Calu3 (cell line): ENCODE results near the gene RAP1GAP2. TPM values are rescaled to one million over a fixed set of nuclear protein-coding genes. Genes with fewer than 3 reads are reported as not detected.

Experiments used
- BruUV-seq: library from RNA; stranded (reverse); fragments of 400-500 nt; replicated peaks from 2 replicates; lab custom pipeline; 2021; lab: Mats Ljungman, UMichigan
- CTCF ChIA-PET: fragments of 300-600 bp; sonication (Branson Sonifier 250); formaldehyde crosslinking; loops from one replicate; lab custom pipeline; 2022; ENCODE audit warnings: antibody characterized with exemption; lab: Charles Lee
- DNase-seq: peaks from one replicate; pipeline ENCODE4 v3.0.0; 2022
- H3K27ac Mint-ChIP-seq: one replicate; pipeline ENCODE4 v1.8.0; 2022; ENCODE audit warnings: mixed read lengths; ENCODE audit not compliant: unreplicated experiment
- H3K27me3 Mint-ChIP-seq: one replicate; pipeline ENCODE4 v1.8.0; 2022; ENCODE audit warnings: mixed read lengths; ENCODE audit not compliant: unreplicated experiment
- H3K36me3 Mint-ChIP-seq: one replicate; pipeline ENCODE4 v1.8.0; 2022; ENCODE audit warnings: mild to moderate bottlenecking, moderate library complexity, mixed read lengths; ENCODE audit not compliant: insufficient read depth, unreplicated experiment
- H3K4me1 Mint-ChIP-seq: one replicate; pipeline ENCODE4 v1.8.0; 2022; ENCODE audit warnings: mild to moderate bottlenecking, low read depth, mixed read lengths; ENCODE audit not compliant: unreplicated experiment
- H3K4me3 Mint-ChIP-seq: one replicate; pipeline ENCODE4 v1.8.0; 2022; ENCODE audit warnings: mild to moderate bottlenecking, low read depth, moderate library complexity, mixed read lengths; ENCODE audit not compliant: unreplicated experiment
- H3K9me3 Mint-ChIP-seq: one replicate; pipeline ENCODE4 v1.8.0; 2022; ENCODE audit warnings: low read depth, mixed read lengths; ENCODE audit not compliant: unreplicated experiment
- CTCF ChIP-seq: fragments of 200-600 bp; IDR thresholded peaks from one replicate; pipeline ENCODE4 v1.8.0; 2022; ENCODE audit warnings: antibody characterized with exemption; ENCODE audit not compliant: unreplicated experiment
- intact Hi-C: fragments of 100-400 bp; cut with micrococcal nuclease; formaldehyde crosslinking; loops from one replicate; pipeline ENCODE4 v1.10.0; 2022; ENCODE audit not compliant: unreplicated experiment
- total RNA-seq: library from RNA; stranded (reverse); gene quantifications from 2 replicates; pipeline ENCODE4 v1.2.3, GENCODE V29; 2022

Gene RAP1GAP2
- total RNA-seq, 1 experiment from 2014 or later: 38.4 TPM

- no peak for TF ChIP-seq CTCF
Observed at GRCh38 chr17:3025421-3026124, 229.3 kb downstream of the RAP1GAP2 start.

GRCh38 chr17:3026125-3026855 lies 230.1 kb downstream of the RAP1GAP2 start:
- peaks cover 32% of the 10 kb centered on the region for H3K36me3 Mint-ChIP-seq
- CTCF ChIA-PET: no interaction called here
- TF ChIP-seq CTCF: no peak
- H3K27ac Mint-ChIP-seq: no peak overlapping the region
- peaks cover 8% of the 10 kb centered on the region for H3K9me3 Mint-ChIP-seq
- no peaks in the 10 kb centered on the region for H3K4me1 Mint-ChIP-seq
- DNase-seq: no peak
- no TSS peak for BruUV-seq
- no peaks in the 10 kb centered on the region for H3K27me3 Mint-ChIP-seq
- intact Hi-C loops: no loop called here
- no peak overlapping the region for H3K4me3 Mint-ChIP-seq

More at GRCh38 chr17:3025421-3026124, 229.3 kb downstream of the RAP1GAP2 start:
- H3K4me1 Mint-ChIP-seq: no peaks in the 10 kb centered on the region
- H3K9me3 Mint-ChIP-seq: peaks cover 11% of the 10 kb centered on the region
- DNase-seq: no peak
- BruUV-seq: no TSS peak
- CTCF ChIA-PET: no interaction called here
- intact Hi-C loops: no loop called here
- H3K27ac Mint-ChIP-seq: no peak overlapping the region
- no peaks in the 10 kb centered on the region for H3K27me3 Mint-ChIP-seq
- no peak overlapping the region for H3K4me3 Mint-ChIP-seq
- H3K36me3 Mint-ChIP-seq: peaks cover 32% of the 10 kb centered on the region

- no peak for TF ChIP-seq CTCF
- CTCF ChIA-PET: no interaction called here
- H3K4me3 Mint-ChIP-seq: no peak overlapping the region
- H3K27me3 Mint-ChIP-seq: no peaks in the 10 kb centered on the region
- intact Hi-C loops: no loop called here
- no peak overlapping the region for H3K27ac Mint-ChIP-seq
- no peaks in the 10 kb centered on the region for H3K4me1 Mint-ChIP-seq
- no peak for DNase-seq
- H3K9me3 Mint-ChIP-seq: peaks cover 8% of the 10 kb centered on the region
- peaks cover 26% of the 10 kb centered on the region for H3K36me3 Mint-ChIP-seq
- no TSS peak for BruUV-seq
Observed at GRCh38 chr17:3026856-3027751, 230.9 kb downstream of the RAP1GAP2 start.

- H3K36me3 Mint-ChIP-seq: peaks cover 19% of the 10 kb centered on the region
- DNase-seq: no peak
- H3K4me3 Mint-ChIP-seq: no peak overlapping the region
- intact Hi-C loops: no loop called here
- no peak for TF ChIP-seq CTCF
- no peak overlapping the region for H3K27ac Mint-ChIP-seq
- peaks cover 7% of the 10 kb centered on the region for H3K9me3 Mint-ChIP-seq
- no peaks in the 10 kb centered on the region for H3K27me3 Mint-ChIP-seq
- CTCF ChIA-PET: no interaction called here
- H3K4me1 Mint-ChIP-seq: no peaks in the 10 kb centered on the region
- no TSS peak for BruUV-seq
Observed at GRCh38 chr17:3027786-3028532, 231.7 kb downstream of the RAP1GAP2 start.
